OCI-LY1 (cell line): Measurements from ENCODE around the gene PARN.

ENCODE experiments used
- H2AFZ ChIP-seq: fragments of 200-600 bp; sonication (generic), shearing (Covaris generic); 2 replicates; pipeline ENCODE4 v1.6.0; 2014; ENCODE audit warnings: antibody characterized with exemption, mild to moderate bottlenecking, low read length
- H3F3A ChIP-seq: fragments of 200-600 bp; sonication (generic), shearing (Covaris generic); 2 replicates; pipeline ENCODE4 v1.6.0; 2014; ENCODE audit warnings: mild to moderate bottlenecking, antibody characterized with exemption, low read length, moderate library complexity; ENCODE audit not compliant: insufficient read depth
- H3K27ac ChIP-seq: fragments of 200-600 bp; sonication (generic); 2 replicates; pipeline ENCODE4 v1.5.1; 2014; ENCODE audit warnings: low read length, mixed run types, mild to moderate bottlenecking, low read depth; ENCODE audit not compliant: poor library complexity, severe bottlenecking
- H3K27me3 ChIP-seq: fragments of 200-600 bp; sonication (generic); 2 replicates; pipeline ENCODE4 v1.6.0; 2014; ENCODE audit warnings: antibody characterized with exemption, mild to moderate bottlenecking, low read length, moderate library complexity; ENCODE audit not compliant: insufficient read depth
- H3K36me3 ChIP-seq: fragments of 200-600 bp; sonication (generic); 2 replicates; pipeline ENCODE4 v1.6.1; 2014; ENCODE audit warnings: mild to moderate bottlenecking, antibody characterized with exemption, low read length, moderate library complexity, mixed read lengths; ENCODE audit not compliant: insufficient read depth
- H3K4me1 ChIP-seq: fragments of 200-600 bp; sonication (generic); 2 replicates; pipeline ENCODE4 v1.5.1; 2014; ENCODE audit warnings: mild to moderate bottlenecking, low read length, moderate library complexity; ENCODE audit not compliant: insufficient read depth, severe bottlenecking
- H3K4me2 ChIP-seq: fragments of 200-600 bp; sonication (generic), shearing (Covaris generic); 2 replicates; pipeline ENCODE4 v1.6.1; 2014; ENCODE audit warnings: low read length
- H3K4me3 ChIP-seq: fragments of 200-600 bp; sonication (generic); 2 replicates; pipeline ENCODE4 v1.5.1; 2014; ENCODE audit warnings: low read length, low read depth, mild to moderate bottlenecking, mixed read lengths; ENCODE audit not compliant: poor library complexity, severe bottlenecking
- H3K79me2 ChIP-seq: fragments of 200-600 bp; shearing (Covaris generic); 2 replicates; pipeline ENCODE4 v1.6.1; 2016; ENCODE audit warnings: mixed run types, low read length, mixed read lengths; ENCODE audit not compliant: insufficient read depth
- H3K9ac ChIP-seq: fragments of 200-600 bp; sonication (generic), shearing (Covaris generic); 2 replicates; pipeline ENCODE4 v1.6.1; 2014; ENCODE audit warnings: mild to moderate bottlenecking, low read length, mixed read lengths
- H3K9me2 ChIP-seq: fragments of 200-600 bp; sonication (generic), shearing (Covaris generic); 2 replicates; pipeline ENCODE4 v1.6.1; 2014; ENCODE audit warnings: low read depth, mild to moderate bottlenecking, low read length, mixed read lengths
- H3K9me3 ChIP-seq: fragments of 200-600 bp; shearing (Covaris generic); 2 replicates; pipeline ENCODE4 v1.6.1; 2014; ENCODE audit warnings: low read length, mixed read lengths
- H4K20me1 ChIP-seq: fragments of 200-600 bp; sonication (generic), shearing (Covaris generic); 2 replicates; pipeline ENCODE4 v1.6.0; 2016; ENCODE audit warnings: mild to moderate bottlenecking, low read length; ENCODE audit not compliant: insufficient read depth
- EZH2 ChIP-seq: fragments of 200-600 bp; sonication (generic), shearing (Covaris generic); IDR thresholded peaks from 2 replicates; pipeline ENCODE4 v1.8.0; 2017; ENCODE audit warnings: borderline replicate concordance, mixed run types, mild to moderate bottlenecking, antibody characterized with exemption, low read length, moderate library complexity, mixed read lengths
- TF ChIP-seq, protein P1 (sequence below): fragments of 200-600 bp; sonication (generic), shearing (Covaris generic); IDR thresholded peaks from 2 replicates; pipeline ENCODE4 v1.5.1; 2017; ENCODE audit warnings: mild to moderate bottlenecking, antibody characterized with exemption, low read length, moderate library complexity, mixed read lengths

Gene PARN

DNA sequence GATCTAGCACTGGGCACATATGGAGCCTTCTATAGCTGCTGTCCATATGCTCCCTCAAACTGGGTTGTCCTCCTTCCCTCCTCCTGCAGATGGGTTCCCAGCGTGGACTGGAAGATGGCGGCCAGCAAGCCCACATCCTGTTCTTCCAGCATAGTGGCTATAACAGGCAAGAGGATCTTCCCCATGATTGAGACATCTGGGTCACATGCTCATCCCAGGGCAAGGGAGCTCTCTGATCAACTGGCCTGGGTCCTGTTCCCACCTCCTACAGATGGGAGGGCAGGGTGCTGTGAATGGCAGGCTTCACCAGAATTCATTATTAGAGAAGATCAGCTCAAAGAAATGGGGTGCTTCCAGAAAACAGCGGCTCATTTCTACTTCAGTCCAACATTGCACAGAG lies 210.2 kb downstream of the PARN start:
- Histone ChIP-seq H3K27ac (no peak overlapping the region), H3K36me3 (peaks cover 3% of the 10 kb centered on the region; the same call in 1 of the 2 replicates), H3K79me2 (no peaks in the 10 kb centered on the region), H3K27me3 (no peaks in the 10 kb centered on the region), H3F3A (no peaks in the 10 kb centered on the region), H3K4me2 (no peak overlapping the region), H4K20me1 (no peaks in the 10 kb centered on the region), H3K4me1 (no peaks in the 10 kb centered on the region), H3K9me3 (no peaks in the 10 kb centered on the region), H3K9me2 (no peaks in the 10 kb centered on the region), H2AFZ (no peak overlapping the region), H3K9ac (no peak overlapping the region), H3K4me3 (no peak overlapping the region)
- TF ChIP-seq, protein P1, sequence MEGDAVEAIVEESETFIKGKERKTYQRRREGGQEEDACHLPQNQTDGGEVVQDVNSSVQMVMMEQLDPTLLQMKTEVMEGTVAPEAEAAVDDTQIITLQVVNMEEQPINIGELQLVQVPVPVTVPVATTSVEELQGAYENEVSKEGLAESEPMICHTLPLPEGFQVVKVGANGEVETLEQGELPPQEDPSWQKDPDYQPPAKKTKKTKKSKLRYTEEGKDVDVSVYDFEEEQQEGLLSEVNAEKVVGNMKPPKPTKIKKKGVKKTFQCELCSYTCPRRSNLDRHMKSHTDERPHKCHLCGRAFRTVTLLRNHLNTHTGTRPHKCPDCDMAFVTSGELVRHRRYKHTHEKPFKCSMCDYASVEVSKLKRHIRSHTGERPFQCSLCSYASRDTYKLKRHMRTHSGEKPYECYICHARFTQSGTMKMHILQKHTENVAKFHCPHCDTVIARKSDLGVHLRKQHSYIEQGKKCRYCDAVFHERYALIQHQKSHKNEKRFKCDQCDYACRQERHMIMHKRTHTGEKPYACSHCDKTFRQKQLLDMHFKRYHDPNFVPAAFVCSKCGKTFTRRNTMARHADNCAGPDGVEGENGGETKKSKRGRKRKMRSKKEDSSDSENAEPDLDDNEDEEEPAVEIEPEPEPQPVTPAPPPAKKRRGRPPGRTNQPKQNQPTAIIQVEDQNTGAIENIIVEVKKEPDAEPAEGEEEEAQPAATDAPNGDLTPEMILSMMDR: no peak
- TF ChIP-seq EZH2: no peak

DNA sequence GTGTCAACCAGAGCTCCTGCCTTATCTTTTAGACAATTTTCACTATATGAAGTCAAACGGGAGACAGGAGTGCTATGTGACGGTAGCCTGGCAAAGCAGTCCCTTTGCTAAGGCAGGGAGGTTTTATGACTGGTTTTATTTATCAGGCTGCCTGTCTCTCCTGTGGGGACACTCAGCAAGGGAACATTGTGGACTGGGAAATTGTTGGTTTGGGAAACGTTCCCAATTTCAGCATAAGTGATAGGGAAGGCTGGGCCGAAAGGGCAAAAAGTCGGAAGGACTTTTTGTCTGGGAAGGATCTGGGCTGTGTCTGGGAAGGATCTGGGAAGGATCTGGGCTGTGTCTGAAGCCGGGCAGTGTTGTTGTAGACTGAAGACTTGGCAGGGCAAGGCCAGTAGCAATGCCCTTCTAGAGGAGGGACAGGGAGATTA lies 211.2 kb downstream of the PARN start:
- H3K36me3 ChIP-seq: no peaks in the 10 kb centered on the region; the same call in 1 of the 2 replicates
- H3K4me3 ChIP-seq: no peak overlapping the region
- H3F3A ChIP-seq: no peaks in the 10 kb centered on the region
- H2AFZ ChIP-seq: no peak overlapping the region
- H3K27ac ChIP-seq: no peak overlapping the region
- H4K20me1 ChIP-seq: no peaks in the 10 kb centered on the region
- H3K27me3 ChIP-seq: no peaks in the 10 kb centered on the region
- no peaks in the 10 kb centered on the region for H3K9me2 ChIP-seq
- no peaks in the 10 kb centered on the region for H3K4me1 ChIP-seq
- no peaks in the 10 kb centered on the region for H3K79me2 ChIP-seq
- no peak overlapping the region for H3K9ac ChIP-seq
- H3K4me2 ChIP-seq: no peak overlapping the region
- no peaks in the 10 kb centered on the region for H3K9me3 ChIP-seq
- TF ChIP-seq, protein P1: no peak
- no peak for TF ChIP-seq EZH2

- H3K9ac ChIP-seq: no peak overlapping the region
- H3K4me2 ChIP-seq: no peak overlapping the region
- no peaks in the 10 kb centered on the region for H3K4me1 ChIP-seq
- no peaks in the 10 kb centered on the region for H4K20me1 ChIP-seq
- no peaks in the 10 kb centered on the region for H3K9me2 ChIP-seq
- H3K36me3 ChIP-seq: no peaks in the 10 kb centered on the region; the same call in 1 of the 2 replicates
- H3F3A ChIP-seq: no peaks in the 10 kb centered on the region
- no peak overlapping the region for H2AFZ ChIP-seq
- no peak for TF ChIP-seq EZH2
- TF ChIP-seq, protein P1: no peak
- H3K27ac ChIP-seq: no peak overlapping the region
- no peaks in the 10 kb centered on the region for H3K27me3 ChIP-seq
- H3K9me3 ChIP-seq: no peaks in the 10 kb centered on the region
- H3K4me3 ChIP-seq: no peak overlapping the region
- no peaks in the 10 kb centered on the region for H3K79me2 ChIP-seq
Measured at GRCh38 chr16:14416184-14416583, 213.9 kb downstream of the PARN start.
